ENCODE measurements around the gene DVL3. TPM values are rescaled to one million over a fixed set of nuclear protein-coding genes. Genes with fewer than 3 reads are reported as not detected.

DVL3 gene
- total RNA-seq, 2 experiments from 2014 or later = 30.0 to 31.7 TPM

DNA sequence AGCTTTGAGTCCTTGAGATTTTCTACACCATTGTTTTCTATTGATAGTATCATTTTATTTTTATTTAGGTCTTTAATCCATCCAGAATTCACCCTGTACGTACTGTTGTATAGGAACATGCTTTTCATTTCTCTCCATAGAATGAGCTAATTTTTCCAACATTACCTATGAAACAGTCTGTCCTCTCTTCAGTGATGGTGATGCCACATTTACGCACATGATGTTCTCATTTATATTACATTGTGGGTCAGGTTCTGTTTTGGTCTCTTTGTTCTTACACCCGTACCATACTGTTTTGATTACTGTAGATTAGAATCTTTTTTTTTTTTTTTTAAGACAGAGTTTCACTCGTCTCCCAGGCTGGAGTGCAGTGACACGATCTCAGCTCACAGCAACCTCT lies 56.5 kb downstream of the DVL3 start:
- H3K9me3 ChIP-seq (ENCODE audit: control insufficient read depth in 1 of 2, insufficient read depth in 1 of 2, low read length in 2 of 2) = no peaks in the 10 kb centered on the region

GRCh38 chr3:184218814-184219213 lies 63.6 kb downstream of the DVL3 start:
- no peak overlapping the region for H3K4me3 Mint-ChIP-seq
- H3K4me1 Mint-ChIP-seq (ENCODE audit: low read depth) = no peaks in the 10 kb centered on the region
- H3K27me3 ChIP-seq (ENCODE audit: control insufficient read depth in 1 of 2, insufficient read depth in 2 of 2, low read length in 2 of 2) = peaks cover 4 to 15% of the 10 kb centered on the region in 2 experiments
- H3K9me3 Mint-ChIP-seq = no peaks in the 10 kb centered on the region
- ChIA-PET CTCF (interaction anchor here (0.7 kb wide), 1 partner anchor 19 kb away, joined by 3 read pairs; no protein-coding TSS in a partner anchor), POLR2A (no interaction called here)
- no peak overlapping the region for H3K4me3 ChIP-seq (ENCODE audit: low read length)
- no peaks in the 10 kb centered on the region for H3K9me3 ChIP-seq (ENCODE audit: control insufficient read depth in 1 of 2, insufficient read depth in 1 of 2, low read length in 2 of 2)
- TF ChIP-seq, protein P1, sequence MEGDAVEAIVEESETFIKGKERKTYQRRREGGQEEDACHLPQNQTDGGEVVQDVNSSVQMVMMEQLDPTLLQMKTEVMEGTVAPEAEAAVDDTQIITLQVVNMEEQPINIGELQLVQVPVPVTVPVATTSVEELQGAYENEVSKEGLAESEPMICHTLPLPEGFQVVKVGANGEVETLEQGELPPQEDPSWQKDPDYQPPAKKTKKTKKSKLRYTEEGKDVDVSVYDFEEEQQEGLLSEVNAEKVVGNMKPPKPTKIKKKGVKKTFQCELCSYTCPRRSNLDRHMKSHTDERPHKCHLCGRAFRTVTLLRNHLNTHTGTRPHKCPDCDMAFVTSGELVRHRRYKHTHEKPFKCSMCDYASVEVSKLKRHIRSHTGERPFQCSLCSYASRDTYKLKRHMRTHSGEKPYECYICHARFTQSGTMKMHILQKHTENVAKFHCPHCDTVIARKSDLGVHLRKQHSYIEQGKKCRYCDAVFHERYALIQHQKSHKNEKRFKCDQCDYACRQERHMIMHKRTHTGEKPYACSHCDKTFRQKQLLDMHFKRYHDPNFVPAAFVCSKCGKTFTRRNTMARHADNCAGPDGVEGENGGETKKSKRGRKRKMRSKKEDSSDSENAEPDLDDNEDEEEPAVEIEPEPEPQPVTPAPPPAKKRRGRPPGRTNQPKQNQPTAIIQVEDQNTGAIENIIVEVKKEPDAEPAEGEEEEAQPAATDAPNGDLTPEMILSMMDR (IDR thresholded peaks at IDR 0.05) = no peak
- H3K36me3 Mint-ChIP-seq (ENCODE audit: low read depth) = no peaks in the 10 kb centered on the region
- no peak overlapping the region for H3K27ac Mint-ChIP-seq
- DNase-seq (no peak), ATAC-seq (ENCODE audit: poor library complexity) (no peak)
- no peak overlapping the region for H3K27ac ChIP-seq (ENCODE audit: low read depth in 1 of 2, low read length in 2 of 2)
- H3K4me1 ChIP-seq (ENCODE audit: insufficient read depth, low read length) = no peaks in the 10 kb centered on the region
- peaks cover 39% of the 10 kb centered on the region for H3K27me3 Mint-ChIP-seq
- no peaks in the 10 kb centered on the region for H3K36me3 ChIP-seq (ENCODE audit: insufficient read depth, low read length)
- intact Hi-C loops (cut with DNase I, micrococcal nuclease) = no loop called here

More for the DNA sequence above, 56.5 kb downstream of the DVL3 start:
- H3K36me3 Mint-ChIP-seq (ENCODE audit: low read depth) = no peaks in the 10 kb centered on the region
- no peak for DNase-seq
- ChIA-PET POLR2A (no interaction called here), CTCF (interaction anchor here (0.7 to 1.4 kb wide), 2 partner anchors 15 to 38 kb away, joined by 3 read pairs; no protein-coding TSS in a partner anchor)
- no peaks in the 10 kb centered on the region for H3K4me1 ChIP-seq (ENCODE audit: insufficient read depth, low read length)
- peaks cover 18% of the 10 kb centered on the region for H3K27me3 Mint-ChIP-seq
- H3K9me3 Mint-ChIP-seq = no peaks in the 10 kb centered on the region
- TF ChIP-seq, protein P1 (IDR thresholded peaks at IDR 0.05) = no peak
- H3K36me3 ChIP-seq (ENCODE audit: insufficient read depth, low read length) = no peaks in the 10 kb centered on the region
- H3K4me3 ChIP-seq (ENCODE audit: low read length) = no peak overlapping the region
- intact Hi-C loops (cut with DNase I, micrococcal nuclease) = no loop called here
- no peak overlapping the region for H3K27ac ChIP-seq (ENCODE audit: low read depth in 1 of 2, low read length in 2 of 2)
- H3K27ac Mint-ChIP-seq = no peak overlapping the region
- peaks cover 0 to 3% of the 10 kb centered on the region in 2 experiments for H3K27me3 ChIP-seq (ENCODE audit: control insufficient read depth in 1 of 2, insufficient read depth in 2 of 2, low read length in 2 of 2)
- no peak for ATAC-seq (ENCODE audit: poor library complexity)
- no peak overlapping the region for H3K4me3 Mint-ChIP-seq
- no peaks in the 10 kb centered on the region for H3K4me1 Mint-ChIP-seq (ENCODE audit: low read depth)

DNA sequence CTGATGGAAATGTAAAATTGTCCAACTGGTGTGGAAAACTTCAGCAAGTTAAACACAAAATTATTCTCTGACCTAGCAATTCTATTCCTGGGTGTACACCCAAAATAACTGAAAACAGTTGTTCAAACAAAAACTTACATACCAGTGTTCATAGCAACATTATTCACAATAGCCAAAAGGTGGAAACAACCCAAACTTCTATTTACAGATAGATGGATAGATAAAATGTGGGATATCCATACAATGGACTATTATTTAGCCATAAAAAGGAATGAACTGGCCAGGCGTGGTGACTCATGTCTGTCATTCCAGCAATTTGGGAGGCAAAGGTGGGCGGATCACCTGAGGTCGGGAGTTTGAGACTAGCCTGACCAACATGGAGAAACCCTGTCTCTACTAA lies 67.3 kb downstream of the DVL3 start:
- intact Hi-C loops (cut with DNase I, micrococcal nuclease) = no loop called here
- Histone ChIP-seq H3K4me3 (ENCODE audit: low read length) (no peak overlapping the region), H3K9me3 (ENCODE audit: control insufficient read depth in 1 of 2, insufficient read depth in 1 of 2, low read length in 2 of 2) (no peaks in the 10 kb centered on the region), H3K4me1 (ENCODE audit: insufficient read depth, low read length) (peaks cover 2% of the 10 kb centered on the region), H3K27me3 (ENCODE audit: control insufficient read depth in 1 of 2, insufficient read depth in 2 of 2, low read length in 2 of 2) (peaks cover 8 to 12% of the 10 kb centered on the region in 2 experiments), H3K27ac (ENCODE audit: low read depth in 1 of 2, low read length in 2 of 2) (no peak overlapping the region), H3K36me3 (ENCODE audit: insufficient read depth, low read length) (no peaks in the 10 kb centered on the region)
- Mint-ChIP-seq H3K4me3 (no peak overlapping the region), H3K4me1 (ENCODE audit: low read depth) (no peaks in the 10 kb centered on the region), H3K9me3 (no peaks in the 10 kb centered on the region), H3K27me3 (peaks cover 59% of the 10 kb centered on the region), H3K27ac (no peak overlapping the region), H3K36me3 (ENCODE audit: low read depth) (no peaks in the 10 kb centered on the region)
- ChIA-PET POLR2A (no interaction called here), CTCF (interaction anchor here (0.7 kb wide), 1 partner anchor 83 kb away, joined by 4 read pairs; no protein-coding TSS in a partner anchor)
- TF ChIP-seq, protein P1 (IDR thresholded peaks at IDR 0.05) = no peak
- DNase-seq (no peak), ATAC-seq (ENCODE audit: poor library complexity) (no peak)

Other genes with a start within 250 kb of the DVL3 start
- gene ABCC5, start 137.5 kb upstream of the DVL3 start, total RNA-seq = 10 to 100 TPM; 10.8 to 11.4 TPM
- gene HTR3D, start 123.6 kb upstream of the DVL3 start, total RNA-seq = not detected
- gene HTR3C, start 102.3 kb upstream of the DVL3 start, total RNA-seq = not detected
- not detected for gene HTR3E, start 58.3 kb upstream of the DVL3 start, total RNA-seq
- 10 to 100 TPM; 53.6 TPM for gene EIF2B5, start 20.0 kb upstream of the DVL3 start, total RNA-seq
- 100 to 1,000 TPM; 123 to 136 TPM for gene AP2M1, start 19.5 kb downstream of the DVL3 start, total RNA-seq
- gene ABCF3, start 30.8 kb downstream of the DVL3 start, total RNA-seq = 100 to 1,000 TPM; 163 to 166 TPM
- gene VWA5B2, start 74.2 kb downstream of the DVL3 start, total RNA-seq = not detected
- gene ALG3, start 93.6 kb downstream of the DVL3 start, total RNA-seq = 10 to 100 TPM; 12.0 to 13.5 TPM
- not detected for gene EEF1AKMT4, start 94.3 kb downstream of the DVL3 start, total RNA-seq
- not detected for gene CAMK2N2, start 106.2 kb downstream of the DVL3 start, total RNA-seq
- not detected for gene ECE2, start 120.6 kb downstream of the DVL3 start, total RNA-seq
- gene PSMD2, start 143.9 kb downstream of the DVL3 start, total RNA-seq = 100 to 1,000 TPM; 159 TPM
- 100 to 1,000 TPM; 211 to 217 TPM for gene EIF4G1, start 159.2 kb downstream of the DVL3 start, total RNA-seq
- 10 to 100 TPM; 10.4 to 11.0 TPM for gene FAM131A, start 182.2 kb downstream of the DVL3 start, total RNA-seq
- gene CLCN2, start 206.2 kb downstream of the DVL3 start, total RNA-seq = 1 to 10 TPM; 3.2 to 3.5 TPM
- gene POLR2H, start 206.3 kb downstream of the DVL3 start, total RNA-seq = 10 to 100 TPM; 19.1 to 21.1 TPM
- not detected for gene THPO, start 222.8 kb downstream of the DVL3 start, total RNA-seq
- under 1 TPM in 1 of 2 experiments, not detected in 1; 0.22 TPM for gene CHRD, start 224.7 kb downstream of the DVL3 start, total RNA-seq

Measured in CD4-positive, alpha-beta T cell (primary cell).